Spleen (tissue), 7 donors: Measurements from ENCODE around the gene SPC24.

Source experiments
- POLR2A ChIP-seq, 3 donors: fragments of 450-650 bp; IDR thresholded peaks; one replicate each; pipeline ENCODE4 v1.5.1; 2017; ENCODE audit warnings: antibody characterized with exemption in 3 of 3, mild to moderate bottlenecking in 1 of 3
- POLR2AphosphoS5 ChIP-seq, 3 donors: sonication (generic); formaldehyde crosslinking; IDR thresholded peaks; one replicate each; pipeline ENCODE4 v1.5.1; 2017; ENCODE audit warnings: antibody characterized with exemption in 3 of 3
- TF ChIP-seq, protein P1 (sequence below), 11 experiments: fragments of 200-600 bp in 7 of 11; fragments of 450-650 bp in 4 of 11; sonication (generic) in 4 of 11; IDR thresholded peaks in 8 of 11; conservative IDR thresholded peaks in 3 of 11; 1 replicate in 7 of 11; 2 replicates in 4 of 11; pipeline versions ENCODE4 v1.4.0 to v1.8.0; 2016 to 2021; ENCODE audit warnings: antibody characterized with exemption in 11 of 11, inconsistent platforms in 4 of 11, mild to moderate bottlenecking in 1 of 11
- donor health status: DM: no; HTN: no; CAD: no; lungs with moderate emphysema.
- donor health status: DM: no; HTN: no; CAD: no.
- donor health status: DM: no; HTN: no; CAD: no.

DNA sequence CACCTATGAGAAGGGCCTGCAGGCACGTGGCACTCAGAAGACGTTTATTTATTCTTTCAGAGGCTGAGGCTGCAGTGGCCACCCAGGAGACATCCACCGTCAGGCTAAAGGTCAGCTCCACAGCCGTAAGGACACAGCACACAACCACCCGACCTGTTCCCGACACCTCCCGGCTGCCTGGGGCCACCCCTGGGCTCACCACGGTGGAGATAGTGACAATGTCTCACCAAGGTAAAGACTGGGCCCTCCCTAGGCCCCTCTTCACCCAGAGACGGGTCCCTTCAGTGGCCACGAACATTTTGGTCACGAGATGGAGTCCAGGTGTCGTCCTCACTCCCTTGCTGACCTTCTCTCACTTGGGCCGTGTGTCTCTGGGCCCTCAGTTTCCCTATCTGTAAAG lies 32.5 kb downstream of the SPC24 start:
- TF ChIP-seq POLR2A (IDR thresholded peaks at IDR 0.05) (no peak), POLR2AphosphoS5 (IDR thresholded peaks at IDR 0.05) (no peak)
- TF ChIP-seq, protein P1, sequence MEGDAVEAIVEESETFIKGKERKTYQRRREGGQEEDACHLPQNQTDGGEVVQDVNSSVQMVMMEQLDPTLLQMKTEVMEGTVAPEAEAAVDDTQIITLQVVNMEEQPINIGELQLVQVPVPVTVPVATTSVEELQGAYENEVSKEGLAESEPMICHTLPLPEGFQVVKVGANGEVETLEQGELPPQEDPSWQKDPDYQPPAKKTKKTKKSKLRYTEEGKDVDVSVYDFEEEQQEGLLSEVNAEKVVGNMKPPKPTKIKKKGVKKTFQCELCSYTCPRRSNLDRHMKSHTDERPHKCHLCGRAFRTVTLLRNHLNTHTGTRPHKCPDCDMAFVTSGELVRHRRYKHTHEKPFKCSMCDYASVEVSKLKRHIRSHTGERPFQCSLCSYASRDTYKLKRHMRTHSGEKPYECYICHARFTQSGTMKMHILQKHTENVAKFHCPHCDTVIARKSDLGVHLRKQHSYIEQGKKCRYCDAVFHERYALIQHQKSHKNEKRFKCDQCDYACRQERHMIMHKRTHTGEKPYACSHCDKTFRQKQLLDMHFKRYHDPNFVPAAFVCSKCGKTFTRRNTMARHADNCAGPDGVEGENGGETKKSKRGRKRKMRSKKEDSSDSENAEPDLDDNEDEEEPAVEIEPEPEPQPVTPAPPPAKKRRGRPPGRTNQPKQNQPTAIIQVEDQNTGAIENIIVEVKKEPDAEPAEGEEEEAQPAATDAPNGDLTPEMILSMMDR (IDR thresholded peaks at IDR 0.05 in 8 of 11, conservative IDR thresholded peaks at IDR 0.05 in 3 of 11): no peak
